Measurements from ENCODE around the gene SVOPL. TPM values are rescaled to one million over a fixed set of nuclear protein-coding genes. Genes with fewer than 3 reads are reported as not detected.

SVOPL gene
- total RNA-seq, 1 experiment from 2014 or later, result not detected

- Histone ChIP-seq H3K4me3 (no peak overlapping the region), H3K27ac (no peak overlapping the region), H3K27me3 (no peaks in the 10 kb centered on the region), H3K4me1 (no peaks in the 10 kb centered on the region), H3K36me3 (no peaks in the 10 kb centered on the region), H3K9me3 (replicated peaks) (no peaks in the 10 kb centered on the region)
- no peak for DNase-seq
Observed at GRCh38 chr7:138658889-138659288, 42.3 kb downstream of the SVOPL start.

GRCh38 chr7:138657854-138658386 lies 43.2 kb downstream of the SVOPL start:
- Histone ChIP-seq H3K27me3 (no peaks in the 10 kb centered on the region), H3K9me3 (replicated peaks) (no peaks in the 10 kb centered on the region), H3K4me3 (no peak overlapping the region), H3K4me1 (no peaks in the 10 kb centered on the region), H3K27ac (no peak overlapping the region), H3K36me3 (no peaks in the 10 kb centered on the region)
- DNase-seq, result no peak

GRCh38 chr7:138656952-138657351 lies 44.2 kb downstream of the SVOPL start:
- DNase-seq, result no peak
- no peak overlapping the region for H3K4me3 ChIP-seq
- no peaks in the 10 kb centered on the region for H3K4me1 ChIP-seq
- H3K27ac ChIP-seq, result no peak overlapping the region
- no peaks in the 10 kb centered on the region for H3K27me3 ChIP-seq
- H3K36me3 ChIP-seq, result no peaks in the 10 kb centered on the region
- no peaks in the 10 kb centered on the region for H3K9me3 ChIP-seq (replicated peaks)

- no peaks in the 10 kb centered on the region for H3K9me3 ChIP-seq (replicated peaks)
- no peaks in the 10 kb centered on the region for H3K36me3 ChIP-seq
- H3K4me3 ChIP-seq, result no peak overlapping the region
- no peak overlapping the region for H3K27ac ChIP-seq
- H3K4me1 ChIP-seq, result no peaks in the 10 kb centered on the region
- DNase-seq, result no peak
- no peaks in the 10 kb centered on the region for H3K27me3 ChIP-seq
Observed at GRCh38 chr7:138654616-138655015, 46.5 kb downstream of the SVOPL start.

- no peaks in the 10 kb centered on the region for H3K9me3 ChIP-seq (replicated peaks)
- no peak overlapping the region for H3K27ac ChIP-seq
- no peaks in the 10 kb centered on the region for H3K27me3 ChIP-seq
- H3K36me3 ChIP-seq, result no peaks in the 10 kb centered on the region
- no peaks in the 10 kb centered on the region for H3K4me1 ChIP-seq
- no peak overlapping the region for H3K4me3 ChIP-seq
- DNase-seq, result no peak
Observed at GRCh38 chr7:138649506-138649905, 51.7 kb downstream of the SVOPL start.

GRCh38 chr7:138645284-138645683 lies 55.9 kb downstream of the SVOPL start:
- Histone ChIP-seq H3K4me1 (no peaks in the 10 kb centered on the region), H3K36me3 (no peaks in the 10 kb centered on the region), H3K4me3 (no peak overlapping the region), H3K9me3 (replicated peaks) (no peaks in the 10 kb centered on the region), H3K27me3 (no peaks in the 10 kb centered on the region), H3K27ac (no peak overlapping the region)
- peak in 1 of 2 experiments; percentile 13 for DNase-seq

GRCh38 chr7:138632826-138633602 lies 68.1 kb downstream of the SVOPL start:
- Histone ChIP-seq H3K4me3 (no peak overlapping the region), H3K27ac (no peak overlapping the region), H3K4me1 (no peaks in the 10 kb centered on the region), H3K27me3 (no peaks in the 10 kb centered on the region), H3K9me3 (replicated peaks) (no peaks in the 10 kb centered on the region), H3K36me3 (no peaks in the 10 kb centered on the region)
- DNase-seq, result no peak

GRCh38 chr7:138632384-138632783 lies 68.8 kb downstream of the SVOPL start:
- no peak for DNase-seq
- no peaks in the 10 kb centered on the region for H3K36me3 ChIP-seq
- no peaks in the 10 kb centered on the region for H3K27me3 ChIP-seq
- H3K27ac ChIP-seq, result no peak overlapping the region
- H3K9me3 ChIP-seq (replicated peaks), result no peaks in the 10 kb centered on the region
- H3K4me1 ChIP-seq, result no peaks in the 10 kb centered on the region
- no peak overlapping the region for H3K4me3 ChIP-seq

- Histone ChIP-seq H3K9me3 (replicated peaks) (no peaks in the 10 kb centered on the region), H3K27ac (no peak overlapping the region), H3K4me3 (no peak overlapping the region), H3K36me3 (no peaks in the 10 kb centered on the region), H3K4me1 (no peaks in the 10 kb centered on the region), H3K27me3 (no peaks in the 10 kb centered on the region)
- DNase-seq, result no peak
Observed at GRCh38 chr7:138630059-138630610, 71.0 kb downstream of the SVOPL start.

- Histone ChIP-seq H3K4me3 (no peak overlapping the region), H3K27me3 (no peaks in the 10 kb centered on the region), H3K36me3 (no peaks in the 10 kb centered on the region), H3K27ac (no peak overlapping the region), H3K9me3 (replicated peaks) (no peaks in the 10 kb centered on the region), H3K4me1 (no peaks in the 10 kb centered on the region)
- DNase-seq, result no peak
Observed at GRCh38 chr7:138627361-138627760, 73.8 kb downstream of the SVOPL start.

GRCh38 chr7:138626846-138627245 lies 74.3 kb downstream of the SVOPL start:
- DNase-seq, result no peak
- Histone ChIP-seq H3K9me3 (replicated peaks) (no peaks in the 10 kb centered on the region), H3K36me3 (no peaks in the 10 kb centered on the region), H3K4me1 (no peaks in the 10 kb centered on the region), H3K27me3 (no peaks in the 10 kb centered on the region), H3K27ac (no peak overlapping the region), H3K4me3 (no peak overlapping the region)

- DNase-seq, result no peak
- H3K27me3 ChIP-seq, result no peaks in the 10 kb centered on the region; the same call in 1 of the 2 replicates
Observed at GRCh38 chr7:138625849-138626230, 75.3 kb downstream of the SVOPL start.

GRCh38 chr7:138625084-138625848 lies 75.9 kb downstream of the SVOPL start:
- Histone ChIP-seq H3K27ac (no peak overlapping the region), H3K9me3 (replicated peaks) (no peaks in the 10 kb centered on the region), H3K4me1 (no peaks in the 10 kb centered on the region), H3K4me3 (no peak overlapping the region), H3K27me3 (no peaks in the 10 kb centered on the region; the same call in 1 of the 2 replicates), H3K36me3 (no peaks in the 10 kb centered on the region)
- DNase-seq, result no peak

More at GRCh38 chr7:138625849-138626230, 75.3 kb downstream of the SVOPL start:
- no peaks in the 10 kb centered on the region for H3K36me3 ChIP-seq
- no peaks in the 10 kb centered on the region for H3K9me3 ChIP-seq (replicated peaks)
- no peak overlapping the region for H3K27ac ChIP-seq
- H3K4me1 ChIP-seq, result no peaks in the 10 kb centered on the region
- no peak overlapping the region for H3K4me3 ChIP-seq

- DNase-seq, result no peak
- Histone ChIP-seq H3K9me3 (replicated peaks) (no peaks in the 10 kb centered on the region), H3K27ac (no peak overlapping the region), H3K27me3 (no peaks in the 10 kb centered on the region; the same call in 1 of the 2 replicates), H3K4me1 (no peaks in the 10 kb centered on the region), H3K36me3 (no peaks in the 10 kb centered on the region), H3K4me3 (no peak overlapping the region)
Observed at GRCh38 chr7:138622841-138623240, 78.3 kb downstream of the SVOPL start.

- no peaks in the 10 kb centered on the region for H3K36me3 ChIP-seq
- no peak overlapping the region for H3K4me3 ChIP-seq
- DNase-seq, result no peak
- H3K4me1 ChIP-seq, result no peaks in the 10 kb centered on the region; the same call in 1 of the 2 replicates
- H3K27ac ChIP-seq, result no peak overlapping the region
- no peaks in the 10 kb centered on the region for H3K9me3 ChIP-seq (replicated peaks)
- no peaks in the 10 kb centered on the region; the same call in 1 of the 2 replicates for H3K27me3 ChIP-seq
Observed at GRCh38 chr7:138618933-138619332, 82.2 kb downstream of the SVOPL start.

Measured in SJCRH30 (cell line).